Activated T-cell treated with anti-CD3 and anti-CD28 coated beads, Interleukin-2, amount 50 U/mL, for 72 hours (primary cell): ENCODE data around the gene ERC1. TPM values are rescaled to one million over a fixed set of nuclear protein-coding genes. Genes with fewer than 3 reads are reported as not detected.

Source experiments
- ATAC-seq, 2 donors: fragments of 150-1000 bp; cut with Tn5 transposase; replicated peaks in 1 of 2; 2 replicates each; pipeline ENCODE4 v1.10.0; 2021; ENCODE audit warnings: moderate library complexity in 2 of 2, mild to moderate bottlenecking in 1 of 2
- DNase-seq, 2 donors: peaks; one replicate each; pipeline ENCODE4 v3.0.0; 2021 to 2022; ENCODE audit warnings: mixed read lengths in 1 of 2
- H3K27ac Mint-ChIP-seq: one replicate; pipeline ENCODE4 v1.8.0; 2022; ENCODE audit warnings: mild to moderate bottlenecking, moderate library complexity, mixed read lengths
- H3K27me3 Mint-ChIP-seq: one replicate; pipeline ENCODE4 v1.8.0; 2022; ENCODE audit warnings: low read depth, mixed read lengths
- H3K36me3 Mint-ChIP-seq, 2 donors: one replicate each; pipeline ENCODE4 v1.8.0; 2022; ENCODE audit warnings: mixed read lengths in 2 of 2, mild to moderate bottlenecking in 1 of 2; ENCODE audit not compliant: insufficient read depth in 2 of 2
- H3K4me1 Mint-ChIP-seq: one replicate; pipeline ENCODE4 v1.8.0; 2022; ENCODE audit warnings: low read depth, mixed read lengths
- H3K4me3 Mint-ChIP-seq, 2 donors: one replicate each; pipeline ENCODE4 v1.8.0; 2022; ENCODE audit warnings: mild to moderate bottlenecking in 2 of 2, mixed read lengths in 2 of 2, moderate library complexity in 2 of 2
- H3K9me3 Mint-ChIP-seq, 2 donors: one replicate each; pipeline ENCODE4 v1.8.0; 2022; ENCODE audit warnings: mixed read lengths in 2 of 2
- total RNA-seq, 2 donors: library from RNA; stranded (reverse); gene quantifications; one replicate each; pipeline ENCODE4 v1.2.3, GENCODE V29; 2022

Gene ERC1
- total RNA-seq, 2 donors from 2014 or later = 27.5 to 28.9 TPM

GRCh38 chr12:1481326-1481725 is 490.3 kb downstream of the ERC1 start:
- Mint-ChIP-seq H3K27ac (no peak overlapping the region), H3K4me1 (no peaks in the 10 kb centered on the region)

GRCh38 chr12:1481906-1482305 is 490.9 kb downstream of the ERC1 start:
- DNase-seq (no peak), ATAC-seq (no peak)
- Mint-ChIP-seq H3K27me3 (no peaks in the 10 kb centered on the region), H3K36me3 (no peaks in the 10 kb centered on the region), H3K4me3 (no peak overlapping the region), H3K9me3 (no peaks in the 10 kb centered on the region), H3K4me1 (peaks cover 4% of the 10 kb centered on the region), H3K27ac (no peak overlapping the region)

More at GRCh38 chr12:1481326-1481725, 490.3 kb downstream of the ERC1 start:
- no peak overlapping the region for H3K4me3 Mint-ChIP-seq
- ATAC-seq = no peak
- H3K27me3 Mint-ChIP-seq = no peaks in the 10 kb centered on the region
- H3K9me3 Mint-ChIP-seq = no peaks in the 10 kb centered on the region
- no peaks in the 10 kb centered on the region for H3K36me3 Mint-ChIP-seq
- no peak for DNase-seq

DNA sequence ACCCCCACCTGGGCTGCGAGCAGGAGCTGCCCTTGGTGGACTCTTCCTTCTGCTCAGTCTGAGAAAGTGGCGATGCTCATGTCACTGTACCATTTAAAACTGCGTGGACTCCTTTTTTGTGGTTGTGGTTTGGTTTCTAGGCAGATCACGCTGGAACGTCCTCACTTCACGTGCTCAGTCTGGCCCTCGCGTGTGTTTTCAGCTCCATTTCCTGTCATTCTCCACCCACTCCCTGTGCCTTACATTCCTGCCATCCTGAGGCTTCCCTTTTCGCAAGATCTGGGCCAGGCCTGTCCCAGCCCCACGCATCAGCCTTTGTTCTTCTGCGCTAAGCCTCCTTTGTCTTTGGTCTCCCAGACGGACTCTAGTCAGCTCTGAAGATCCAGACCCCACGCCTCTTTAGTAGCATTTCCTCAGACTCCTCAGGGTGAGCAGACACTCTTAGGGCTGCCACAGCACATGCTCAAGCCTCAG is 497.9 kb downstream of the ERC1 start:
- Mint-ChIP-seq H3K4me1 (peaks cover 24% of the 10 kb centered on the region), H3K36me3 (peaks cover 0 to 2% of the 10 kb centered on the region in 2 donors), H3K9me3 (no peaks in the 10 kb centered on the region), H3K4me3 (peak overlapping the region; percentile 6 to 47), H3K27ac (peak overlapping the region; percentile 24), H3K27me3 (no peaks in the 10 kb centered on the region)
- peak; percentile 5 to 9 for DNase-seq
- peak; percentile 54 to 63 for ATAC-seq

DNA sequence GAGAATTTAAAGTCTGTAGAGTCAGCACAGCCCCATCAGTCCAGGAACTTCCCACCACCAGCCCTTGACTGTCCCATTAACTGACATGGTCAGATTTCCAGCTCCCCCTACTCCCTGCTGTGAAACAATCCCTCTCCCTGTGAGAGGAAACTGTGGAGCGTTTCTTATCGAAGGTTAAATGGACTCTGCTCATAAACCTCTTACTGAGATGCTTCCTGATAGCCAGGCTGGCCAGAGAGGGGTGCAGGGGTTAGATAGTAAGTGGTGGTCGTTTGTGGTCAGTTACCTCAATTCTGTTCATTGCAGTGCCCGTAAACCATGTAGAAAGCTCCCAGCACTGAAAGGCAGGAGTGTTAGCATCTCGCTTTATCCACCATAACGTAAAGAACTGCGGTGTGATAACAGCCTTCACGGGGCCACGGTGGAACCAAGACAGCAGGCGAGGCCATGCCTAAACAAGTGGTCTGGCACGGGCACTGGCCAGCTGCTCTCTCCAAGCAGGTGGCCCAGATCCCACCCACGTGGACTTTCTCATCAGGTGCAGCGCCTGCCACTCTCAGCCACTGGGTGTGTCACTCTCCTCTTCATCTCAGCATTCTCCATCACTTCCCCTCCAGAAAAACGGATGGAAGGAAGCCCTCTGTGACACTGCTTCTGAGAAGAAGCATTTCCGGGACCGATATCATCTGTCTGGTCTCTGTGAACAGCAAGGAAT is 501.1 kb downstream of the ERC1 start:
- peaks cover 0 to 2% of the 10 kb centered on the region in 2 donors for H3K36me3 Mint-ChIP-seq
- ATAC-seq (no peak), DNase-seq (no peak)
- H3K27me3 Mint-ChIP-seq = no peaks in the 10 kb centered on the region
- no peak overlapping the region for H3K4me3 Mint-ChIP-seq
- no peak overlapping the region for H3K27ac Mint-ChIP-seq
- no peaks in the 10 kb centered on the region for H3K9me3 Mint-ChIP-seq
- peaks cover 18% of the 10 kb centered on the region for H3K4me1 Mint-ChIP-seq

GRCh38 chr12:1493781-1494565 is 502.9 kb downstream of the ERC1 start:
- H3K4me3 Mint-ChIP-seq = no peak overlapping the region
- no peaks in the 10 kb centered on the region for H3K9me3 Mint-ChIP-seq
- peaks cover 4% of the 10 kb centered on the region for H3K4me1 Mint-ChIP-seq
- ATAC-seq = no peak
- H3K36me3 Mint-ChIP-seq = no peaks in the 10 kb centered on the region
- no peaks in the 10 kb centered on the region for H3K27me3 Mint-ChIP-seq
- DNase-seq = no peak
- H3K27ac Mint-ChIP-seq = no peak overlapping the region

DNA sequence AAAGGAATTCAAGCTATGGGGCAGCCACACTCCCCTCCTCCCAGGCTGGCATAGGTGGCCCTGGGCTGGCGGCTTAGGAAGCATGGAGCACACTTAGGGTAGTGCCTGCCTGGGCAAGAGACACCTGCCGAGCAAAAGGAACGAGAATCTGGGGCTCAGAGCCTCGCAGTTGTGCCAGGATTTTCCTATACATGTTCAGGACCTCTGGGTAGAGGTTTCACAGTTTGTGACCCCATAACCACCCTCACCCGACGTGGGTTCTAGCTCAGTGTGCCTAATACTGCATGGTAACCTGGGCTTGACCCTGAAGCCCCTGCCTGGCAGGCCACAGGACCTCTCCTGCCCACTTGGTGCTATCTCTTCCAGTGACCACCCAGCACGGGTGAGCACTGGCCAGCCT is 503.8 kb downstream of the ERC1 start:
- no peak overlapping the region for H3K4me3 Mint-ChIP-seq
- H3K27me3 Mint-ChIP-seq = no peaks in the 10 kb centered on the region
- ATAC-seq = no peak

DNA sequence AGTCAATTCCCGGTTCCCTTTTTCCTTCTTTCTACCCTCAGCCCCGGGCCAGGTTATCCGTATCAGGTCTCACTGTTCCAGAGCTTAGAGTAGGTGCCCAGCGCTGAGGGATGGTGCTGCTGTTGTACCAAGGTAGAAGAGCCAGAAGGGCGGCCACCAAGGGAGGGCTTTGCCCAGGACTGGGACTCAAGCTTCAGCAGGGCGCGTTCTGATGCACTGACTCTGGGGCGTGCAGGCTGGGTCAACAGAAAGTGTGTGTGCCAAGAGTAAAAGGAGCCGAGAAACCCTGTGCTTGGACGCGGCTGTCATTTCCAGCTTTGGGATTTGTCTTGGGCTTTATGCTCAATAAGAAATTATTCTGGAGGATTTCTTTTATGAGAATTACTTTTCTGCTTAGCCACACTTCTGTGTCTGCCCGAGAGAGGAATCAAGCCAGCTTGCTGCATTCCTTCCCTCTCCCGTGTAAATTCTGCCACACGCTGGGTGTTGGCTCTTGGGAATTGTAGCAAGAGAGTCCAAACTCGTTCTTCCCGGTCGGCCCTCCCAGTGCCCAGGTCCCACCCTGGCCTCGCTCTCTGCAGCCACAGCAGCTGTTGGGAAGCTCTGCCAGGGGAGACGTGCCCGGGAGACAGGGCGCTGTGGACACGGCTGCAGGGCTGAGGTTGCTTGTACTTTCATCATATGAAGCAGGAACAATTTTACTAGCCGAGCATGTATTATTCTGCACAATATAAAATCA is 505.3 kb downstream of the ERC1 start:
- no peaks in the 10 kb centered on the region for H3K36me3 Mint-ChIP-seq
- no peaks in the 10 kb centered on the region for H3K4me1 Mint-ChIP-seq
- ATAC-seq (no peak), DNase-seq (no peak)
- H3K27ac Mint-ChIP-seq = no peak overlapping the region
- H3K27me3 Mint-ChIP-seq = no peaks in the 10 kb centered on the region
- H3K9me3 Mint-ChIP-seq = no peaks in the 10 kb centered on the region
- H3K4me3 Mint-ChIP-seq = no peak overlapping the region

More for the DNA sequence above, 503.8 kb downstream of the ERC1 start:
- Mint-ChIP-seq H3K27ac (no peak overlapping the region), H3K36me3 (no peaks in the 10 kb centered on the region), H3K4me1 (no peaks in the 10 kb centered on the region), H3K9me3 (no peaks in the 10 kb centered on the region)
- DNase-seq = no peak

- Mint-ChIP-seq H3K4me3 (no peak overlapping the region), H3K4me1 (no peaks in the 10 kb centered on the region), H3K9me3 (no peaks in the 10 kb centered on the region), H3K27me3 (peaks cover 2% of the 10 kb centered on the region), H3K27ac (no peak overlapping the region), H3K36me3 (no peaks in the 10 kb centered on the region)
- ATAC-seq (no peak), DNase-seq (no peak)
Observed at GRCh38 chr12:1497161-1497560, 506.1 kb downstream of the ERC1 start.

DNA sequence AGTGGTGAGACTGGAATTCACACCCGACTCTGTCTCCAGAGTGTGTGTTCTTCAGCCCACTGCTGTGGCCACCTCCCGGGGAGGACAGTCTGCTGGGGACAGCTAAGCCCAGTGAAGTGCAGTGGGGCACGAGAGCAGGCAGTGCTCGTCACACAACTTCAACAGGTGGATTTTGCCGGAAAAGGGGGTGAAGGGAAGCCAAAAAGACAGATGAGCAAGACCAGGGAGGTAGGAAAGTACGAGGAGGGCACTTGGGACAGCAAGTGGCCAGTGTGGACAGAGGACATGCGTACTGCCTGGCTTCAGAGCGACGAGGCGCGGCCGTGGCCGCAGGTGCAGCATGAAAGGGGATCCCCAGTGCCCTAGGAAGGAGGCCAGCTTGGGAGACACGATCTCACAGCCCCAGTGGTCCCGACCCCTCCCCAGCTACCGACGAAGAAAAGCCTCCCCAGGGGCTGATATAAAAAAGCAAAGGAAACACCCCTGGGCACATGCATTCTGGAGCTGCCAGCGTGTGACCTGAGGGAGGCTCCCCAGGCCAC is 507.2 kb downstream of the ERC1 start:
- Mint-ChIP-seq H3K36me3 (no peaks in the 10 kb centered on the region), H3K4me3 (no peak overlapping the region), H3K27me3 (peaks cover 11% of the 10 kb centered on the region), H3K27ac (no peak overlapping the region), H3K4me1 (no peaks in the 10 kb centered on the region), H3K9me3 (no peaks in the 10 kb centered on the region)
- no peak for ATAC-seq
- DNase-seq = no peak

DNA sequence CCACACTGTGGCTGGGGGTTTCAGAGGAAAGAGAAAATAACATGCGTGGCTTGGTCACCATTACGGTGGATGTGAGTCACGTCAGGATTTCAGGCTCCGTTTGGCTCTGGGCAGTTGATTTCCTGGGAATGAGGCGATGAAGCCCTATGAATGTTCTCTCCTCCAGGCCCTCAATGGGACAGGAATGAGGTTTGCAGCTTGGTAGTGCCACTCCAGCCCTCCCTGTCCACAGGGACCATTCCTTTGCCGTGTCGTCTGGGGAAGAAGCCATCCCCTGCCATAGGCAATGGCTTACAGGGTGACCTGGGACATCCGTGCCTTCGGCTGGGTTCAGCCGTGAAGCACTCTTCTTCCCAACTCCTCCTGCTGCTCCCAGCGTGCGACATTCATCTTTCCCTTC is 508.3 kb downstream of the ERC1 start:
- Mint-ChIP-seq H3K4me3 (no peak overlapping the region), H3K9me3 (no peaks in the 10 kb centered on the region), H3K4me1 (peaks cover 5% of the 10 kb centered on the region), H3K27me3 (peaks cover 22% of the 10 kb centered on the region), H3K36me3 (no peaks in the 10 kb centered on the region), H3K27ac (no peak overlapping the region)
- DNase-seq (no peak), ATAC-seq (no peak)

DNA sequence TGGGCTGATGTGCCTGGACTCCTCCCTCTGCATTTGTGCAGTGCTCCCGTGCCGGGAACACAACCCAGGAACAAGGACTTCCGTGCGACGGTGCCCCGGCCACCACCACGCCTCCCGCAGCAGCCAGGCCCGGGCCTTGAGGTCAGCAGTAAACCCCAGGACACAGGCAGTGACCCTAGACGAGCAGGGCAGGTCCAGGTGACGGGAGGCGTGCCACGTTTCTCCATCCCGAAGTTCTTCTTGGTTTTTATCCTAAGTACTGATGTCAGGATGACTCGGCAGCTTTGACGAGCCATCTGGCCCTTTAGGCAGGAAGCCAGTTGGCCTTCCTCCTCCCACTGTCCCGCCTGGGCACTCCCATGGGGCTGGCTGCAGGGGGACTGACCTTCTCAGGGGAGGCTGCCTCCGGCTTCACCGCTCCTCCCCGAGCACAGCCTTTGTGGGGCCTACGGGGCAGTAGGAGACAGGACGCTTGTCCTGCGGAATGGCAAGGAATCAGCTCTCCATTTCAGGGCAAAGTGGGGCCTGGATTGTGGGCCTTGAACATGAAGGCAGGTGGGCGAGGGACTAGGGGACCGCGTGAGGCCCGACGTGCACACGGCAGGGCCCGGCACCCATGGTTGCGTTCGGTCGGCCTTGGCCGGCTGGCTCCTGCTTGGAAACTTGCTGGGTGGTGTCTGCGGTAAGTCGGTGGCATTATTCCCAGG is 509.2 kb downstream of the ERC1 start:
- H3K4me1 Mint-ChIP-seq = peaks cover 11% of the 10 kb centered on the region
- no peaks in the 10 kb centered on the region for H3K36me3 Mint-ChIP-seq
- DNase-seq (no peak), ATAC-seq (no peak)
- H3K9me3 Mint-ChIP-seq = no peaks in the 10 kb centered on the region
- H3K27ac Mint-ChIP-seq = no peak overlapping the region
- no peak overlapping the region for H3K4me3 Mint-ChIP-seq
- H3K27me3 Mint-ChIP-seq = peaks cover 30% of the 10 kb centered on the region

DNA sequence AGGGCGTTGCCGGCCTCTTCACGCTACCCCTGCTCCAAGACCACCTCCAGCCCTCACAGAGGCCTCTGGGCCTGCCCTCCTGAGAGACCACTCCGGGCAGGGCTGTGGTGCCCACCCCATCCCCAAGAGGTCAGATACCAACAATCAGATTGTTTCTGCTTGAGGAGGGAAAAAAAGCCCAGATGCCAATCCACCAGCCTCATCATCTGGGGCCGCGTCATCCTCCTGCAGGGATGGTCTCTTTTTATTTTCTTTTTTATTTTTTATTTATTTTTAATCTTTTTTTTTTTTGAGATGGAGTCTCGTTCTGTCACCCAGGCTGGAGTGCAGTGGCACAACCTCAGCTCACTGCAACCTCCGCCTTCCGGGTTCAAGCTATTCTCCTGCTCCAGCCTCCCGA is 510.0 kb downstream of the ERC1 start:
- Mint-ChIP-seq H3K27ac (no peak overlapping the region), H3K4me3 (no peak overlapping the region), H3K36me3 (no peaks in the 10 kb centered on the region), H3K9me3 (no peaks in the 10 kb centered on the region), H3K27me3 (peaks cover 38% of the 10 kb centered on the region), H3K4me1 (peaks cover 11% of the 10 kb centered on the region)
- ATAC-seq (no peak), DNase-seq (no peak)
